Astrocyte (in vitro differentiated cells and primary cell): Measurements from ENCODE around the gene DNALI1. TPM values are rescaled to one million over a fixed set of nuclear protein-coding genes. Genes with fewer than 3 reads are reported as not detected.
A peak's percentile ranks its signal among the peaks of the same experiment; 100 is the strongest.

Experiments used
- DNase-seq: peaks from one replicate; pipeline ENCODE4 v3.0.0-alpha.2; 2010; ENCODE audit warnings: low read depth
- FAIRE-seq: peaks from 2 replicates; lab custom pipeline; 2011; peaks lifted over from hg19 to GRCh38; lab: Jason Lieb, UNC
- H2AFZ ChIP-seq: 2 replicates; pipeline ENCODE4 v1.6.0; 2012; ENCODE audit warnings: low read depth, low read length, inconsistent platforms
- H3K27ac ChIP-seq: 2 replicates; pipeline ENCODE4 v1.5.1; 2011; ENCODE audit warnings: low read depth, low read length, inconsistent platforms
- H3K27me3 ChIP-seq: 2 replicates; pipeline ENCODE4 v1.6.0; 2011; ENCODE audit warnings: low read length, inconsistent platforms; ENCODE audit not compliant: insufficient read depth
- H3K36me3 ChIP-seq: 2 replicates; pipeline ENCODE4 v1.5.1; 2011; ENCODE audit warnings: low read length, inconsistent platforms; ENCODE audit not compliant: insufficient read depth
- H3K4me1 ChIP-seq: 2 replicates; pipeline ENCODE4 v1.5.1; 2011; ENCODE audit warnings: low read length, inconsistent platforms; ENCODE audit not compliant: insufficient read depth
- H3K4me2 ChIP-seq: 2 replicates; pipeline ENCODE4 v1.6.0; 2012; ENCODE audit warnings: low read length, inconsistent platforms
- H3K4me3 ChIP-seq: 2 replicates; pipeline ENCODE4 v1.5.1; 2011; ENCODE audit warnings: low read depth, mild to moderate bottlenecking, low read length, inconsistent platforms; ENCODE audit not compliant: insufficient read depth
- H3K79me2 ChIP-seq: 2 replicates; pipeline ENCODE4 v1.6.0; 2012; ENCODE audit warnings: mild to moderate bottlenecking, low read length, inconsistent platforms; ENCODE audit not compliant: insufficient read depth
- H3K9ac ChIP-seq: 2 replicates; pipeline ENCODE4 v1.6.0; 2012; ENCODE audit warnings: mild to moderate bottlenecking, low read length, inconsistent platforms
- H3K9me3 ChIP-seq: 2 replicates; pipeline ENCODE4 v1.5.1; 2012; ENCODE audit warnings: low read depth, mild to moderate bottlenecking, low read length, inconsistent platforms; ENCODE audit not compliant: insufficient read depth
- H4K20me1 ChIP-seq: 2 replicates; pipeline ENCODE4 v1.6.0; 2012; ENCODE audit warnings: low read length, inconsistent platforms; ENCODE audit not compliant: insufficient read depth
- H3K27ac Mint-ChIP-seq: one replicate; pipeline ENCODE4 v1.8.0; 2021; ENCODE audit warnings: mild to moderate bottlenecking, mixed read lengths; ENCODE audit not compliant: unreplicated experiment
- H3K27me3 Mint-ChIP-seq: one replicate; pipeline ENCODE4 v1.8.0; 2021; ENCODE audit warnings: low read depth, mixed read lengths; ENCODE audit not compliant: unreplicated experiment
- H3K36me3 Mint-ChIP-seq: one replicate; pipeline ENCODE4 v1.8.0; 2021; ENCODE audit warnings: low read depth, mixed read lengths; ENCODE audit not compliant: unreplicated experiment
- H3K4me1 Mint-ChIP-seq: one replicate; pipeline ENCODE4 v1.8.0; 2021; ENCODE audit warnings: low read depth, mixed read lengths; ENCODE audit not compliant: unreplicated experiment
- H3K4me3 Mint-ChIP-seq: one replicate; pipeline ENCODE4 v1.8.0; 2021; ENCODE audit warnings: mild to moderate bottlenecking, moderate library complexity, mixed read lengths; ENCODE audit not compliant: unreplicated experiment
- H3K9me3 Mint-ChIP-seq: one replicate; pipeline ENCODE4 v1.8.0; 2021; ENCODE audit warnings: mild to moderate bottlenecking, mixed read lengths; ENCODE audit not compliant: unreplicated experiment
- CTCF ChIP-seq: IDR thresholded peaks from 2 replicates; pipeline ENCODE4 v1.5.1; 2011; ENCODE audit warnings: low read depth, mild to moderate bottlenecking, inconsistent platforms, low read length, moderate library complexity; ENCODE audit not compliant: insufficient read depth
- EZH2 ChIP-seq: IDR thresholded peaks from 2 replicates; pipeline ENCODE4 v1.6.1; 2012; ENCODE audit warnings: mild to moderate bottlenecking, low read length, inconsistent platforms; ENCODE audit not compliant: insufficient read depth
- total RNA-seq: library from RNA; stranded (reverse); gene quantifications from 2 replicates; pipeline ENCODE4 v1.2.1, GENCODE V29; 2021

DNALI1 gene
- total RNA-seq, 1 donor from 2014 or later = 9.6 TPM

GRCh38 chr1:37588939-37589338 is 32.2 kb downstream of the DNALI1 start:
- Histone ChIP-seq H3K4me2 (no peak overlapping the region), H3K79me2 (peaks cover 74% of the 10 kb centered on the region), H3K27me3 (no peaks in the 10 kb centered on the region), H3K27ac (no peak overlapping the region), H3K9me3 (no peaks in the 10 kb centered on the region), H4K20me1 (peaks cover 54% of the 10 kb centered on the region), H3K4me3 (no peak overlapping the region), H3K9ac (no peak overlapping the region), H2AFZ (no peak overlapping the region), H3K4me1 (peaks cover 3% of the 10 kb centered on the region), H3K36me3 (peaks cover 69% of the 10 kb centered on the region)
- Mint-ChIP-seq H3K9me3 (no peaks in the 10 kb centered on the region), H3K36me3 (peaks cover 10% of the 10 kb centered on the region), H3K27ac (no peak overlapping the region), H3K4me1 (peaks cover 5% of the 10 kb centered on the region), H3K27me3 (no peaks in the 10 kb centered on the region), H3K4me3 (no peak overlapping the region)
- TF ChIP-seq EZH2 = no peak
- TF ChIP-seq CTCF = no peak
- DNase-seq (no peak), FAIRE-seq (no peak)

DNA sequence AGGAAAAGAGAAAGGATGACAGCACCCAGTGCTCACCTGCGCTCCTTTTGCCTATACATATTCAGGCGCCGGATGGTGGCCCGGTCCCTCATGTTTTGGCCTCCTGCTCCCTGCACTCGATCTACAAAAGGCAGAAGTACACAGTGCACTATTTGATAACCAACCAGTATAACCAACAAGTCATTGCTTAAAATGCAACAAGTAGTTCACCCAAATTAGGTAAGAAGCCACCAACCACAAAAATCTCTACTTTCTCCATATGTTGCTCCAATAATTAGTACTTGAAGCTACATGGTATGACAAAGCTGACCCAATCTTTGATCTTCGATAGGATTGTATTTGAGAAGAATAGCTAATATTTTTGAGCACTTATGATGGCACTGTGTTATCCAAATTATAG is 37.0 kb downstream of the DNALI1 start:
- peaks cover 36% of the 10 kb centered on the region for H4K20me1 ChIP-seq
- peaks cover 42% of the 10 kb centered on the region for H3K36me3 ChIP-seq
- Mint-ChIP-seq H3K36me3 (peaks cover 3% of the 10 kb centered on the region), H3K27me3 (peaks cover 10% of the 10 kb centered on the region), H3K27ac (no peak overlapping the region), H3K4me3 (peak overlapping the region; percentile 73), H3K9me3 (no peaks in the 10 kb centered on the region), H3K4me1 (peaks cover 16% of the 10 kb centered on the region)
- peaks cover 9% of the 10 kb centered on the region for H3K4me1 ChIP-seq
- H3K4me2 ChIP-seq = peak overlapping the region; percentile 96
- no peaks in the 10 kb centered on the region for H3K9me3 ChIP-seq
- DNase-seq = no peak
- no peak overlapping the region for H3K27ac ChIP-seq
- no peak for FAIRE-seq
- TF ChIP-seq EZH2 = no peak
- TF ChIP-seq CTCF = no peak
- no peak overlapping the region for H3K4me3 ChIP-seq
- H3K9ac ChIP-seq = no peak overlapping the region
- peaks cover 65% of the 10 kb centered on the region for H3K79me2 ChIP-seq
- H2AFZ ChIP-seq = no peak overlapping the region
- H3K27me3 ChIP-seq = no peaks in the 10 kb centered on the region

DNA sequence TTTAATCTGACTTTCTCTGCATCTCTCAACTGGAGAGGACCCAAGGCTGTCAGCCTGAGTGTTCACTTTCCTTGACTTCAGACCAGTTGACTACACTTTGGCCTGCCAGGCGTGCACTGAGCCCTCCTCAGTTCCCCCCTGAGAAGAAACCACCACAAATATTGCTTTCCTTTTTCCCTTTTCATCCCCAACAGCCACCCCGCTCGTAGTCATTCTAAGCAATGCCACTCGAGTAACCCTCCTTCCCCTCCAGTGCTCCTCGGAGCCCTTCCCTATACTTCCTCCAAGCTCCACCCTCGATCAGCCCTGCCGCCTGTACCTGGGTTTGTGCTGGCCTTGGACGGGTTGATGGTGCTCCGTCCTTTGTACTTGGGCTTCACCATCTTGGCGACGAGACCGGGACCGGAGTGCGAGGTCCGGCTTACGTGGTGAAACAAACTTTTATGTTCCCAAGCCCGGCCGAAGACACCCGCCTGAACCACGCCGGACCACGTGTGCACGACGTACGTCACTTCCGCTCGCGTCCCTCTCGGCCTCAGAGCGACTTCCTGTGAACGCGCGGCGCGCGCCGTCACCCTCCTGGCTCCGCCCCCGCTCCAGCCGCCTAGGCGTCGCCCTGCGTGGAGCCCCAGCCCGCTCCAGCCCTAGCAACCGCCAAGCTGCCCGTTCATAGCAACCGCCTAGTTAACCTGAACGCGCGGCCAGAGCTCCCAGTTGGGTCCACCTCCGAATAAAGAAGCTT is 38.9 kb downstream of the DNALI1 start, which contains the start of gene GNL2:
Gene GNL2, minus strand, starts transcription at position 498 of the 742 bp plus-strand sequence. Its CDS starts 115 bp downstream, at position 383.
- H3K27ac Mint-ChIP-seq = peak within 1 kb of the TSS; percentile 99
- TF ChIP-seq EZH2 = no peak
- no peak for TF ChIP-seq CTCF
- FAIRE-seq (no peak), DNase-seq (peak; percentile 89)
- peaks cover 33% of the 10 kb centered on the region for H4K20me1 ChIP-seq
- peak within 1 kb of the TSS; percentile 89 for H3K4me3 ChIP-seq
- peaks cover 28% of the 10 kb centered on the region for H3K36me3 ChIP-seq
- H3K4me2 ChIP-seq = peak within 1 kb of the TSS; percentile 96
- H3K79me2 ChIP-seq = peaks cover 50% of the 10 kb centered on the region
- peak within 1 kb of the TSS; percentile 88 for H3K27ac ChIP-seq
- H3K4me3 Mint-ChIP-seq = peak within 1 kb of the TSS; percentile 100
- peaks cover 9% of the 10 kb centered on the region for H3K4me1 ChIP-seq
- H3K9ac ChIP-seq = peak within 1 kb of the TSS; percentile 92
- H3K27me3 Mint-ChIP-seq = peaks cover 22% of the 10 kb centered on the region
- H3K9me3 ChIP-seq = no peaks in the 10 kb centered on the region
- peaks cover 16% of the 10 kb centered on the region for H3K4me1 Mint-ChIP-seq
- H3K27me3 ChIP-seq = peaks cover under 1% of the 10 kb centered on the region
- H3K36me3 Mint-ChIP-seq = peaks cover 3% of the 10 kb centered on the region
- no peaks in the 10 kb centered on the region for H3K9me3 Mint-ChIP-seq
- H2AFZ ChIP-seq = peak within 1 kb of the TSS; percentile 96
